GM12872 (cell line): ENCODE measurements around the gene COL4A2.

Source experiments
- CTCF ChIP-seq: IDR thresholded peaks from 3 replicates; pipeline ENCODE4 v1.5.1; 2011; ENCODE audit warnings: low read depth, mild to moderate bottlenecking, low read length, moderate library complexity; ENCODE audit not compliant: insufficient read depth

Gene COL4A2

DNA sequence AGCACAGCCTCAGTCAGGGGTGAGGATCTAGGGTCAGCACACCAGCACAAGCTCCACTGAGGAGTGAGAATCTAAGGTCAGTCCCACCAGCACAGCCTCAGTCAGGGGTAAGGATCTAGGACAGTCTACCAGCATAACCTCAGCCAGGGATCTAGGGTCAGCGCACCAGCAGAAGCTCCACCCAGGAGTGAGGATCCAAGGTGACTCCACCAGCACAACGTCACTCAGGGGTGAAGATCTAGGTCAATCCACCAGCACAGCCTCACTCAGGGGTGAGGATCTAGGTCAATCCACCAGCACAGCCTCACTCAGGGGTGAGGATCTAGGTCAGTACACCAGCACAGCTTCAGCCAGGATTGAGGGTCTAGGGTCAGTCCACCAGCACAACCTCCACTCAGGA, 189.9 kb downstream of the COL4A2 start:
- no peak for TF ChIP-seq CTCF

GRCh38 chr13:110498327-110498726, 191.2 kb downstream of the COL4A2 start:
- no peak for TF ChIP-seq CTCF

GRCh38 chr13:110498765-110499164, 191.7 kb downstream of the COL4A2 start:
- no peak for TF ChIP-seq CTCF

- TF ChIP-seq CTCF: no peak
Observed at GRCh38 chr13:110499621-110500281, 192.7 kb downstream of the COL4A2 start.

- no peak for TF ChIP-seq CTCF
Observed at GRCh38 chr13:110500341-110500740, 193.3 kb downstream of the COL4A2 start.

DNA sequence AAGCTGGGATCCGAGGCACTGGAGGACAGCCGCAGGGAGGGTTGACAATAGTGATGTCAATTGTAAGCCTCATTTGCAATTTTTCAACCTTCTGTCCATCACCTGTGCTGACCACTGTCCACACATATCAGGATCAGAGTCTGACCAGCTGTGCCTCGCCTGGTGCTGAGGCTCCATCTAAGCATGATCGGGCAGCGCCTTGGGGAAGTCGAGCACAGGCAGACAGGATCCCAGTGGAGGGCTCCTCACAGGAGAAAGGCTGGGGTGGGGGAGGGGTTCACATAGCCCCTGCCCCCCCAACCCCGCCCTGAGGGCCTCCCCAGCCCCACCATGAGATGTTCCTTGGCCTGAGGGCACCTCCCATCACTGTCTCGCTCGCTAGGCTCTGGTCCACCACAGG, 194.1 kb downstream of the COL4A2 start:
- TF ChIP-seq CTCF: no peak

GRCh38 chr13:110503037-110503901, 196.2 kb downstream of the COL4A2 start:
- TF ChIP-seq CTCF: no peak
